Measurements from ENCODE around the gene SH2D3A.
"Not testable (repeated sequence)": the region's sequence is repeated elsewhere in the genome, so short reads cannot be mapped to it uniquely, and the experiment has no call there.

The SH2D3A gene

GRCh38 chr19:6788896-6789295 lies 21.7 kb upstream of the SH2D3A start:
- no peak for DNase-seq

- no peak for DNase-seq
Measured at GRCh38 chr19:6787393-6787792, 20.2 kb upstream of the SH2D3A start.

GRCh38 chr19:6779206-6779605 lies 12.0 kb upstream of the SH2D3A start:
- no peak for DNase-seq

GRCh38 chr19:6778386-6778785 lies 11.2 kb upstream of the SH2D3A start:
- DNase-seq, result peak; percentile 14

- no peak for DNase-seq
Measured at GRCh38 chr19:6777434-6777833, 10.2 kb upstream of the SH2D3A start.

GRCh38 chr19:6776999-6777398 lies 9.8 kb upstream of the SH2D3A start:
- DNase-seq, result no peak

- DNase-seq, result not testable (repeated sequence)
Measured at GRCh38 chr19:6776045-6776444, 8.8 kb upstream of the SH2D3A start.

GRCh38 chr19:6774821-6775707 lies 7.8 kb upstream of the SH2D3A start:
- no peak for DNase-seq

- peak; percentile 65 for DNase-seq
Measured at GRCh38 chr19:6773323-6773931, 6.2 kb upstream of the SH2D3A start.

- DNase-seq, result no peak
Measured at GRCh38 chr19:6772866-6773322, 5.7 kb upstream of the SH2D3A start.

GRCh38 chr19:6772028-6772865 lies 5.0 kb upstream of the SH2D3A start, which contains the start of gene VAV1:
VAV1 (plus strand) TSS chr19:6772708; CDS start chr19:6772808, 100 bp downstream.
- DNase-seq, result peak; percentile 91

GRCh38 chr19:6771648-6772027 lies 4.4 kb upstream of the SH2D3A start:
- not testable (repeated sequence) for DNase-seq

- peak; percentile 49 for DNase-seq
Measured at GRCh38 chr19:6769006-6769619, 1.9 kb upstream of the SH2D3A start.

- DNase-seq, result no peak
Measured at GRCh38 chr19:6768236-6768785, 1.1 kb upstream of the SH2D3A start.

- DNase-seq, result peak; percentile 78
Measured at GRCh38 chr19:6767081-6767356, 216 bp downstream of the SH2D3A start.

GRCh38 chr19:6766357-6767080 lies 716 bp downstream of the SH2D3A start:
- peak; percentile 22 for DNase-seq

GRCh38 chr19:6765738-6766356 lies 1.4 kb downstream of the SH2D3A start:
- DNase-seq, result peak; percentile 45

GRCh38 chr19:6762253-6762797 lies 4.9 kb downstream of the SH2D3A start:
- DNase-seq, result not testable (repeated sequence)

- no peak for DNase-seq
Measured at GRCh38 chr19:6761053-6761676, 6.1 kb downstream of the SH2D3A start.

GRCh38 chr19:6760606-6761005 lies 6.6 kb downstream of the SH2D3A start:
- DNase-seq, result no peak

All from CD4-positive, alpha-beta T cell treated with Interleukin-10 for 1 hour (primary cell).